NCI-H187 treated with DMSO at 0.1 percent for 48 hours (cell line): ENCODE data around the gene RNF141.

Experiments used
- DNase-seq: peaks from one replicate; lab custom pipeline; 2025; lab: John Stamatoyannopoulos, UW

RNF141 gene

GRCh38 chr11:10540915-10541560, at the start of gene RNF141:
Gene RNF141 (minus strand): TSS chr11:10541187. CDS start chr11:10534158, 7,029 bp downstream.
- DNase-seq: peak; percentile 88

DNA sequence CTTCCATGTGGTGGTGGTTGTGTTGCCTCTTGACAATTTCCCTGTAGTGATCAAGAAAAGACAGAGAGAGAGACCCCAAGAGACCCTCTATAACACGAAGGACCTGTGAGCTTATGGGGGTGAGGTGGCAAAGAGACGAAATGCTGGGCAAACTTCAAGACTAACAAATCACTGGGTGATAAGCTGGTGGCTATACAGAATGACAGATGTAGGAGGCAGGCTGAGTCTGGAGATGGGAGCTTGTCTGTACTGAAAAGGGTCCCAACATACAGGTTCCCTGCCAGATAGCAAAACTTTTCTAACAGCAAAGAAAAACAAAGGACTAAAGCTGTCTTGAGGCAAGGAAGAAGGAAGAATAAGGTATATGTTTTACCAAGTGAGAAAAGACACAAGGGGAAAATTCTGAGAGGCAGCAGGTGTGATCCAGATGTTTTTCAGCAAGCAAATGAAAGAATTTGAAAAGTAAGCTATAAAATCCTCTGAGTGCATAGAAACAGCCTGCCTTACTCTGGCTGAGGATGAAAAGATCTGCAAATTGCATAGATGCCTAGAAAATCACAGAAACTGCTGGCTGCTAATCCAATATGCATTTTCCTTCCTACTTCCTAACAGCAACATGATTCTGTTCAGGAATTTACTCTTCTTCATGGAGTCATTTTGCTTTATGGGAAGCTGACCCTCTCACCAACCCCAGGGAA, 49.4 kb upstream of the RNF141 start:
- DNase-seq: no peak

DNA sequence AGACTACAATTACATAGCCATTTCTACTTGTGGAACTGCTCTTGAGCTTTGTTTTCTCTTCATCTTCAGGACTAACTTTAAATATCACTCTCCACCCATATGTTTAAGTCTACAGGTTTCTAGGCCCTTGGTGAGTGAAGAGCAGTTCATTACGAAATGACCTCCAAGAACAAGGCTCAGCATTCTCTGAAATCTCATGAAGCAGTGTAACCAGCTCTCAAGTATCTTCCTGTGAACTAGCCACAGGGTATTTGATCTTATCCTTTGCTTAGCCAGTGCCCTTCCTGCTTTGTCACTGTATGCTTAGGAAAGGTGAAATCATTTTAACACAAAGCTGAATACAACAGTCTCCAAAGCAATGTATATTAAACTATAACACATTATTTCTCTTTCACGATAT, 47.9 kb upstream of the RNF141 start:
- DNase-seq: no peak

DNA sequence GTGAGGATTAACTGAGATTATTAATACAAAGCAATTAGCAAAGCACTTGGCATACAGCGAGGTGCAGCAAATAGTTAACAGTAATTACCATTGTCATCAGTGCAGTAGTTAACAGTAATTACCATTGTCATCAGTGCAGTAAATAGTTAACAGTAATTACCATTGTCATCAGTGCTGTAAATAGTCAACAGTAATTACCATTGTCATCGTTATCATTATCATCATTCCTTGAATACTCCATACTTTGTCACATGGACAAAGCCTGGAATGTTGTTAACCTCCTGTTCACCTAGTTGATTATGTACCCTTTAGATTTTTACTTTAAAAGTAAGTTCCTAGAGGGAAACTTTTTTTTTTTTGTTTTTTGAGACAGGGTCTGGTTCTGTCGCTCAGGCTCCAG, 47.0 kb upstream of the RNF141 start:
- DNase-seq: no peak

DNA sequence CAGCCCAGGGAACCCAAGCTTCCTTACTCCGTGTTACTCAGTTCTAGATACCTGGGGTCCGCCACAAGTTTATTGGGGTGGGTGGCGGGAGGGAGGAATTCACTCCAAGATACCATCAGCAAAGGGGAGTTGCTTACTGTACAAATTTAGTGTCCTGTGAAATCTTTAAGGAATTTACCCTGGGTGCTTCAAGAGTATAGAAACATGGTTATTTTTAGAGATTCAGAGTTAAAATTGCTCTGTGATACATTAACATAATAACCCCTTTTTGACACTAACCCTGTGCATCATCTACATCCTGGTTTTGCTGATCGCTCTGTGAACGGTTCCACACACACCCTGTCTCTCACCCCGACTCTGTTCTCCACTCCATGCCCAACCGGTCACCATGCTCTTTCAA, 46.4 kb upstream of the RNF141 start:
- no peak for DNase-seq

DNA sequence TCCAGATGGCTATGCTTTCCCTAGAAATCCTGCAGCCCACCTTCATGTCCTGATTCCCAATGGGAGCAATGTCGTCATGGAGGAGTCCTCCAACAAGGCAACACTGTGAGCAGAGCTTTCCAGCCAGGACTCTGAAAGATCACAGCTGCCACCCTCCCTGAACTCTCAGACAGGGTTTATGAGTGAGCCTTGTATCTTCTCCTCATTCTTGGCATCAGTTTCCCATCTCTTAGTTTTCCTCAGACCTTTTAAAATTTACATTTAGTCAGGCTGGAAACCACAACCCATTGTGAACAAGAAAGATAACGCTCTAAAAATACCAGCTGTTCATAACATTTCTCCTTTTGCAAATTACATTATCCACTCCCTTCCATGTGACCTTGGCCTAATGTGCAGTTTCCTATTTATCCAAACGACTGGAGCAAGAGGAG, 43.1 kb upstream of the RNF141 start:
- DNase-seq: no peak

GRCh38 chr11:10581481-10582019, 40.6 kb upstream of the RNF141 start:
- DNase-seq: no peak

- no peak for DNase-seq
Measured at GRCh38 chr11:10580623-10581022, 39.6 kb upstream of the RNF141 start.

- no peak for DNase-seq
Measured at GRCh38 chr11:10579700-10580099, 38.7 kb upstream of the RNF141 start.

DNA sequence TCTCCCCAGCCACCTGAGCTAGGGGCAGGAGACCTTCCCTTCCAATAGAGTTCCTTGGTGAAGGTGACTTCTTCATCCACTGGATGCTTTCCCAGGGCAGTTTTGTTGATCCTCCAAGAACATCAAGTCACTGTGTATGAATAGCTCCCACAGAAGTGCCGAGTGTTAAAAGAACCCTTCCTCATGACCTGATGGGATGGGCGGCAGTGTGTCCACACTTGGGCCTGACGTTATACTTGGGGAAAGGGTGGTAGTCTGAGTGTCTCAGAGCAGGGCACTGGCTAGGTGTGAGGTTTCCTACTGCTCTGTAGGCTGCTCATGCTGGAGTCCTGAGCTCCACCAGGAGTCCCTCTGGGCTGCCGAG, 35.0 kb upstream of the RNF141 start:
- no peak for DNase-seq

DNA sequence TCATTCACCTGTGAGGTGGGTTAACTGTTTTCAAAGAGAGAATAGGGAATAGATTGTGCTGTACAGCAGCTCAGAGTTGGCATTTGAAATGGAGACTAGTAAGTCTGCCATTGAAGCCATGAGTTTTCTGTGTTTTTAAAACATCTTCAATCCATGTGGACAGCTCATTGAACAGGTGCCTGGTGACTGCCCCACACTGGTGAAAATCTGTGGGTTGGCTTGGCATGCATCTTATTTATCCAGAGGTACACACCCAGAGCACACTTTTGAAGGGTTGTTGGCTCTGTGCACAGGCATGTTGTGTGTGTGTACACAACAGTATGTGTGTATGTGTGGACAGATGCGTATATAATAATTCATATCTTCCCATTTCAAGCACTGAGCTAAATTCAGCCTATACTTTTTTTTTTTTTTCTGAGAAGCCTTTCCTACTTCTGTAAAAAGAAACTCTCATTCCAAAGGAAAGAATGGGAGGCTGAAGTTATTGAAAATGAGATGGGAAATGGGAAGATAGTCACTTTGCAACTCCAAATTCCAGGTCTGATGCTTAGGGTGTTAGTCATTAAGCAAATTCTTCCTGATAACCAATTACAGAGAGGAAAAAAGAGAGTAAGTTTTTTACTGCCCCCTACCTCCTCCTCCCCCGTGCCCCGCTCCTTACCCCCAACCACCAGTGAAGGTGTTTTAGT, 34.5 kb upstream of the RNF141 start:
- no peak for DNase-seq

- no peak for DNase-seq
Measured at GRCh38 chr11:10573556-10573955, 32.6 kb upstream of the RNF141 start.

GRCh38 chr11:10573028-10573427, 32.0 kb upstream of the RNF141 start:
- no peak for DNase-seq

DNA sequence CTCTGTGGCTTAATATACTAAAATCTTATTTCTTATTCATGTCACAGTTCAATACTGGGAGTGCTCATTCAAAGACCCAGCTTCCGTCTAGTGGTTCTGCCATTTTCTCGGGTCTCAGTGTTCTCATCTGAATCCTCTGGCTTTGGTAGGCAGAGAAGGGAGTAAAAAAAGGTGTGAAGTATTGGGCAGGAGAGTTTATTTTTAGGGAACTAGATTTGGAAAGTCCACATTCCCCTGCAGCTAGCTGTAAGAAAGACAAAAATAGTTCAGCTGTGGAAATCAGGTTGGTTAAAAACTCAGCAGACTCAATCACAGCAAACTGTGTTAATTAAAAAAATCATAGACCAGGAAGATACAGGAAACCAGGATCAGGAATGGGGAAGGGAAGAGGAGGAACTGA, 31.5 kb upstream of the RNF141 start:
- no peak for DNase-seq

DNA sequence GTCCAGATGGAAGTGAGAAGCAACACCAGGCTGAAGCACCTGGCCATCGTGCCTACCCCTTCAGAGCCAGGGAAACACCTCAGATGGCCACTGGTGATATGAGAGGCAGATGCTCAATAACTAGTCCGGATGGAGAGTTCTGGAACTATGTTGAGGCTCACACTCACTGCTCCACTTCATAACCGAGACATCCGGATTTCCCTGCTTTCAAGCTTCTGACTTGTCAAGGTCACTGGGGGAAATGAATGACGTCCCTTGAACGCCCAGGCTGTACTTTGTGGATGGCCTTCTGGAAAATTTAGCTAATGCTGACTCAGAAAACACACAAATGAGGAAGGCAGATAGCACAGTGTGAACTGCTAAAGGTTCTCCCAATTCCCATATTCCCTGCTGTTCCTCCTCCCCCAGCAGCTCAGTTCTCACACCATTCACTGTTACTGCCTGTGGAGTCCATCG, 27.5 kb upstream of the RNF141 start, which contains the start of gene LYVE1:
TSS of gene LYVE1 (minus strand) at position 180 of the 456 bp plus-strand sequence. CDS start at position 47, 133 bp downstream.
- DNase-seq: no peak

DNA sequence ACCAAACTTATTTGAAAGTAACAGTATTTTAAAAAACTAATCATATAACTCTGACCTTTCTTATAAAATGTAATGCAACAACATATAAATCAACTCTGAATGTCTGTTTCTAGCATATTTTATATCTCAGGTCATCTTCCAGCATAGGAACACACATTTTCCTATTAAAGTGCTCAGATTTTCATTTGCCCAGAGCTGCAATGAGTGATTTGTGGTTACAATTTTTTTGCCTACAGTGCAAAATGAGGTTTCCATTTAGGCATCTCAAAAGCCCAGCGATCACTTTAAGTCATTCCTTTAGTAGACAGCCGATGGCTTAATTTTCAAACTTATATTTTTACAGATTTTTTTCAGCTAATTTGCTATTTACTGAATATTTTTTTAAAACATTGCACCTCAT, 26.5 kb upstream of the RNF141 start:
- no peak for DNase-seq

DNA sequence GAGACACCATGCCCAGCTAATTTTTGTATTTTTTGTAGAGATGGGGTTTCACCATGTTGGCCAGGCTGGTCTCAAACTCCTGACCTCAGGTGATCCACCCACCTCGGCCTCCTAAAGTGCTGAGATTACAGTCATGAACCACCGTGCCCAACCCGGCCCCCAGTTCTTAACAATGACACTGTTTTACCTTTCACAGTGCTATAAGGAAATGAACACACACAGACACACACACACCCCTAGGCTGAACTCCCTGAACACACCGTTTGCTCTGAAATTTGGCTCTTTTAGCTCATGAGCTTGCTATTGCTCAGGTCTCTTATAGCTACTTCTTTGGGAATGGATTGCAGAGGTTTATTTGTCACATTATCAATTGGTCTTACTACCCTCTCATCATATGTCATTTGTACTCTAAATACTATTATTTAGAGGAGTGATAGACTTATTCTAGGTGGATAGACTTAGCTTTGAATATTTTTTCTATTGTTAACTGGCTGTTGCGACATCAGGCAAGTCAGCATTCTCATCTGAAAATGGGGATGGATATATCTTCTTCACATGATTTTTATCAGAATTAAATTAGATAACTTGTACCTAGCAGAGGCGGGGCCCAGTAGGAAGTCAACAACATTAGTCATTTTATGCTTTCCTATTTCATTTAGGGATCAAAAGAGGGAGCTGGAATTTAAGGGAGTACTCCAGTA, 25.4 kb upstream of the RNF141 start:
- no peak for DNase-seq

DNA sequence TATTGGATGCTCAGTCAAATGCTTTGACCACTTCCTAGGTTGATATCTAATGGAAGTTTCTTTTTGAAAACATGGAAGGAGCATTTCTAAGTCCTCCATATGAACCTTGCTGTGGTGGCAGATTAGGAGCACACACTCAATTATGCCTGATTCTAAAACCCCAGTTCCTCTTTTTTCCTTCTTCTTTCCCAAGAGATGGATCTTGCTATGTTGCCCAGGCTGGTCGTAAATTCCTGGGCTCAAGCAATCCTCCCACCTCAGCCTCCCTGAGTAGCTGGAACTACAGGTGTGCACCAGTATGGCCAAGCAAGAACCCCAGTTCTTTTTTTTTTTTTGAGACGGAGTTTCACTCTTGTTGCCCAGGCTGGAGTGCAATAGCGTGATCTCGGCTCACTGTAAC, 24.5 kb upstream of the RNF141 start:
- no peak for DNase-seq

- DNase-seq: no peak
Measured at GRCh38 chr11:10564696-10565318, 23.8 kb upstream of the RNF141 start.

DNA sequence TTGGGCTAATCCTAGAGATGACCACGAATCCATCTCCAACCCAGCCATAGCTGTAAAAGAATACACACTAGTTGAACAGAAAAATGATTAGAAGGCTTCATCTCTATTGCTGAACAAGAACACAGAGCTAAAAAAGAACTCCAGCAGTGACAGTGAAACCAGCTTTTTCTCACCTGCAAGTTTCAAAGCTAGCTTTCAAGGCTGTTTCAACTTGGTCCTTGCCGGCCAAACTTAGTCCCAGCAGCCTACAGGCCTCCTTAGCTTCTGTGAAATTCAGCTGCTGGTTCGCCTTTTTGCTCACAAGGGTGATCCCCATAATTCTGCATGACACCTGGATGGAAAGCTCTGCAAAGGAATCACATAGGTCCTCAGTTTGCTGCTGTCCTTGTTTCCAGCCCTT, 23.0 kb upstream of the RNF141 start:
- DNase-seq: no peak

- no peak for DNase-seq
Measured at GRCh38 chr11:10561947-10562346, 21.0 kb upstream of the RNF141 start.
